GM19372 (cell line): Measurements from ENCODE around the gene UHRF1.

Experiments
- ATAC-seq: cut with Tn5 transposase; IDR thresholded peaks from one replicate; pipeline ENCODE4 v1.9.1; 2021; ENCODE audit warnings: mild to moderate bottlenecking, low read depth, moderate library complexity; ENCODE audit not compliant: unreplicated experiment

The UHRF1 gene

GRCh38 chr19:4985551-4985991 is 76.3 kb downstream of the UHRF1 start:
- no peak for ATAC-seq

- no peak for ATAC-seq
These were observed 76.8 kb downstream of the UHRF1 start for GRCh38 chr19:4986056-4986455.

GRCh38 chr19:4986471-4986891 is 77.2 kb downstream of the UHRF1 start:
- ATAC-seq, result no peak

GRCh38 chr19:4987256-4987655 is 78.0 kb downstream of the UHRF1 start:
- ATAC-seq, result no peak

GRCh38 chr19:4987692-4988370 is 78.5 kb downstream of the UHRF1 start:
- no peak for ATAC-seq

GRCh38 chr19:4988770-4989251 is 79.5 kb downstream of the UHRF1 start:
- no peak for ATAC-seq

- ATAC-seq, result no peak
These were observed 81.0 kb downstream of the UHRF1 start for GRCh38 chr19:4990306-4990705.

GRCh38 chr19:4991538-4991937 is 82.2 kb downstream of the UHRF1 start:
- ATAC-seq, result no peak

GRCh38 chr19:4991996-4992698 is 82.8 kb downstream of the UHRF1 start:
- ATAC-seq, result no peak

GRCh38 chr19:4993683-4994082 is 84.4 kb downstream of the UHRF1 start:
- no peak for ATAC-seq

GRCh38 chr19:4996701-4997100 is 87.4 kb downstream of the UHRF1 start:
- ATAC-seq, result no peak

- ATAC-seq, result no peak
These were observed 88.0 kb downstream of the UHRF1 start for GRCh38 chr19:4997297-4997696.

- ATAC-seq, result no peak
These were observed 90.9 kb downstream of the UHRF1 start for GRCh38 chr19:5000120-5000611.

- no peak for ATAC-seq
These were observed 92.3 kb downstream of the UHRF1 start for GRCh38 chr19:5001615-5002014.

GRCh38 chr19:5002143-5002542 is 92.8 kb downstream of the UHRF1 start:
- ATAC-seq, result no peak

- no peak for ATAC-seq
These were observed 94.5 kb downstream of the UHRF1 start for GRCh38 chr19:5003781-5004180.

- no peak for ATAC-seq
These were observed 95.8 kb downstream of the UHRF1 start for GRCh38 chr19:5005096-5005495.

- ATAC-seq, result no peak
These were observed 96.9 kb downstream of the UHRF1 start for GRCh38 chr19:5006201-5006600.

- no peak for ATAC-seq
These were observed 97.5 kb downstream of the UHRF1 start for GRCh38 chr19:5006821-5007220.
